Erythroblast (primary cell): ENCODE data around the gene AGAP9.

Source experiments
- GATA1 ChIP-seq: IDR thresholded peaks from 2 replicates; pipeline ENCODE4 v1.6.1; 2011; ENCODE audit warnings: low read depth, mild to moderate bottlenecking, control low read depth, low read length, moderate library complexity
- POLR2A ChIP-seq: IDR thresholded peaks from 2 replicates; pipeline ENCODE4 v1.6.1; 2011; ENCODE audit warnings: mild to moderate bottlenecking, low read length

- no peak for TF ChIP-seq POLR2A
- TF ChIP-seq GATA1 = no peak
These were observed 66.0 kb downstream of the AGAP9 start for GRCh38 chr10:47457528-47457820.
